Panc1 (cell line): ENCODE results near the gene DRD3. TPM values are rescaled to one million over a fixed set of nuclear protein-coding genes. Genes with fewer than 3 reads are reported as not detected.

ENCODE experiments used
- ATAC-seq: fragments of 200-7000 bp; cut with Tn5 transposase; 2 replicates; pipeline ENCODE4 v1.9.1; 2020; ENCODE audit warnings: mild to moderate bottlenecking, moderate library complexity
- BruUV-seq: library from RNA; stranded (reverse); fragments of 400-500 nt; replicated peaks from 2 replicates; lab custom pipeline; 2021; lab: Mats Ljungman, UMichigan
- CTCF ChIA-PET: fragments of 300-600 bp; sonication (Branson Sonifier 250); formaldehyde crosslinking; loops from one replicate; lab custom pipeline; 2022; ENCODE audit warnings: antibody characterized with exemption; lab: Charles Lee
- POLR2A ChIA-PET: fragments of 300-600 bp; sonication (Branson Sonifier 250); formaldehyde crosslinking; loops from one replicate; lab custom pipeline; 2022; ENCODE audit warnings: antibody characterized with exemption; lab: Charles Lee
- DNase-seq: peaks from one replicate; pipeline ENCODE4 v3.0.0-alpha.2; 2010; ENCODE audit warnings: low read depth, low spot score
- H3K27ac ChIP-seq: 2 replicates; pipeline ENCODE4 v1.5.1; 2011; ENCODE audit warnings: mild to moderate bottlenecking, low read length, inconsistent platforms
- H3K27me3 ChIP-seq: fragments of 200-500 bp; sonication (Bioruptor generic); 2 replicates; pipeline ENCODE4 v1.6.0; 2014; ENCODE audit warnings: low read length, inconsistent platforms; ENCODE audit not compliant: control insufficient read depth, insufficient read depth
- H3K36me3 ChIP-seq: fragments of 200-500 bp; sonication (Bioruptor generic); 2 replicates; pipeline ENCODE4 v1.5.1; 2014; ENCODE audit warnings: inconsistent platforms, mild to moderate bottlenecking, low read length, moderate library complexity; ENCODE audit not compliant: control insufficient read depth, insufficient read depth
- H3K4me1 ChIP-seq: 2 replicates; pipeline ENCODE4 v1.5.1; 2011; ENCODE audit warnings: inconsistent platforms, mild to moderate bottlenecking, low read length, moderate library complexity; ENCODE audit not compliant: control insufficient read depth, insufficient read depth
- H3K4me3 ChIP-seq, 2 experiments: 2 replicates each; pipeline ENCODE4 v1.5.1; 2011 to 2012; ENCODE audit warnings: low read depth in 2 of 2, low read length in 2 of 2, mild to moderate bottlenecking in 2 of 2, inconsistent platforms in 1 of 2, moderate library complexity in 1 of 2
- H3K9me3 ChIP-seq: fragments of 200-500 bp; sonication (Bioruptor generic); 2 replicates; pipeline ENCODE4 v1.5.1; 2014; ENCODE audit warnings: low read depth, mild to moderate bottlenecking, inconsistent platforms, low read length, moderate library complexity; ENCODE audit not compliant: control insufficient read depth, insufficient read depth
- CTCF ChIP-seq: fragments of 450-650 bp; IDR thresholded peaks from 2 replicates; pipeline ENCODE4 v1.5.1; 2017; ENCODE audit warnings: mild to moderate bottlenecking
- POLR2AphosphoS5 ChIP-seq: IDR thresholded peaks from 2 replicates; pipeline ENCODE4 v1.6.1; 2012; ENCODE audit warnings: mild to moderate bottlenecking, low read depth, low read length, moderate library complexity
- REST ChIP-seq, 2 experiments: IDR thresholded peaks; 2 replicates each; pipeline ENCODE4 v1.6.1; 2011 to 2012; ENCODE audit warnings: low read depth in 2 of 2, control low read depth in 1 of 2, low read length in 1 of 2, mild to moderate bottlenecking in 1 of 2, moderate library complexity in 1 of 2; ENCODE audit not compliant: insufficient read depth in 1 of 2
- SIN3A ChIP-seq: IDR thresholded peaks from 2 replicates; pipeline ENCODE4 v1.6.1; 2012; ENCODE audit warnings: low read depth, mild to moderate bottlenecking, low read length, moderate library complexity, borderline replicate concordance; ENCODE audit not compliant: insufficient read depth
- TCF7L2 ChIP-seq: IDR thresholded peaks from 2 replicates; pipeline ENCODE4 v1.6.1; 2011; ENCODE audit warnings: mild to moderate bottlenecking, low read depth, low read length, inconsistent platforms
- in situ Hi-C: cut with HindIII; loops from 2 replicates; pipeline ENCODE4 v1.10.0; 2016; ENCODE audit warnings: low sequenced_read_pairs, low pct_unique_long_range_greater_than_20kb
- intact Hi-C: fragments of 100-400 bp; cut with micrococcal nuclease; formaldehyde crosslinking; loops from one replicate; pipeline ENCODE4 v1.10.0; 2022; ENCODE audit not compliant: unreplicated experiment
- total RNA-seq: library from RNA; stranded (reverse); gene quantifications from one replicate; pipeline ENCODE4 v1.2.1, GENCODE V29; 2021; ENCODE audit not compliant: unreplicated experiment

Gene DRD3
- total RNA-seq, 1 experiment from 2014 or later, result not detected

GRCh38 chr3:114206342-114206741 is 27.5 kb upstream of the DRD3 start:
- H3K27ac ChIP-seq, result no peak overlapping the region
- H3K36me3 ChIP-seq, result no peaks in the 10 kb centered on the region
- ChIA-PET CTCF (no interaction called here), POLR2A (no interaction called here)
- DNase-seq (no peak), ATAC-seq (no peak)
- H3K9me3 ChIP-seq, result no peaks in the 10 kb centered on the region
- no peak overlapping the region for H3K4me3 ChIP-seq
- in situ Hi-C loops (no loop called here), intact Hi-C loops (no loop called here)
- TF ChIP-seq SIN3A (no peak), REST (IDR thresholded peaks at IDR 0.05; ENCODE audit: insufficient read depth in 1 of 2, low read depth in 2 of 2, low read length in 1 of 2) (no peak), TCF7L2 (no peak), CTCF (no peak)
- BruUV-seq, result no TSS peak
- no peaks in the 10 kb centered on the region for H3K4me1 ChIP-seq
- H3K27me3 ChIP-seq, result 0 out of 2 replicates have a peak, but pooled peaks cover 2% of the 10 kb centered on the region

- intact Hi-C loops (no loop called here), in situ Hi-C loops (no loop called here)
- no TSS peak for BruUV-seq
- Histone ChIP-seq H3K27me3 (0 out of 2 replicates have a peak, but pooled peaks cover 2% of the 10 kb centered on the region), H3K9me3 (no peaks in the 10 kb centered on the region), H3K4me1 (no peaks in the 10 kb centered on the region), H3K27ac (no peak overlapping the region), H3K4me3 (no peak overlapping the region), H3K36me3 (no peaks in the 10 kb centered on the region)
- ChIA-PET POLR2A (no interaction called here), CTCF (no interaction called here)
- no peak for TF ChIP-seq SIN3A
- TF ChIP-seq POLR2AphosphoS5, result no peak
- TF ChIP-seq CTCF, result no peak
- TF ChIP-seq REST (IDR thresholded peaks at IDR 0.05; ENCODE audit: insufficient read depth in 1 of 2, low read depth in 2 of 2, low read length in 1 of 2), result no peak
- DNase-seq (no peak), ATAC-seq (no peak)
Measured at GRCh38 chr3:114205541-114205940, 26.7 kb upstream of the DRD3 start.
